Activated naive CD8-positive, alpha-beta T cell treated with anti-CD3 and anti-CD28 coated beads, Interleukin-2, amount 10 ng/mL, durations not matched to agents 7 days and 5 days (primary cell): ENCODE measurements around the gene CAB39L. TPM values are rescaled to one million over a fixed set of nuclear protein-coding genes. Genes with fewer than 3 reads are reported as not detected.

Experiments used
- ATAC-seq: fragments of 150-1000 bp; cut with Tn5 transposase; one replicate; pipeline ENCODE4 v1.10.0; 2021; ENCODE audit warnings: low read depth, moderate library complexity
- POLR2A ChIA-PET: fragments of 350-600 bp; sonication (Branson Sonifier 250); formaldehyde crosslinking; loops from one replicate; lab custom pipeline; 2021; ENCODE audit warnings: antibody characterized with exemption; lab: Charles Lee
- DNase-seq: peaks from one replicate; pipeline ENCODE4 v3.0.0; 2021
- H3K27ac Mint-ChIP-seq: one replicate; pipeline ENCODE4 v1.8.0; 2022; ENCODE audit warnings: mild to moderate bottlenecking, mixed read lengths
- H3K27me3 Mint-ChIP-seq: one replicate; pipeline ENCODE4 v1.8.0; 2022; ENCODE audit warnings: mild to moderate bottlenecking, moderate library complexity, mixed read lengths
- H3K36me3 Mint-ChIP-seq: one replicate; pipeline ENCODE4 v1.8.0; 2021; ENCODE audit warnings: mild to moderate bottlenecking, mixed read lengths
- H3K4me1 Mint-ChIP-seq: one replicate; pipeline ENCODE4 v1.8.0; 2021; ENCODE audit warnings: mixed read lengths
- H3K4me3 Mint-ChIP-seq: one replicate; pipeline ENCODE4 v1.8.0; 2022; ENCODE audit warnings: mild to moderate bottlenecking, moderate library complexity, mixed read lengths
- H3K9me3 Mint-ChIP-seq: one replicate; pipeline ENCODE4 v1.8.0; 2021; ENCODE audit warnings: mixed read lengths
- total RNA-seq, 2 experiments: library from RNA; stranded (reverse); gene quantifications; one replicate each; pipeline ENCODE4 v1.2.3, GENCODE V29; 2021

The CAB39L gene
- total RNA-seq, 2 experiments from 2014 or later = 3.8 to 4.8 TPM

GRCh38 chr13:49319551-49319950 lies 124.3 kb downstream of the CAB39L start:
- H3K9me3 Mint-ChIP-seq = no peaks in the 10 kb centered on the region
- H3K27ac Mint-ChIP-seq = no peak overlapping the region
- DNase-seq (no peak), ATAC-seq (no peak)
- H3K4me1 Mint-ChIP-seq = peaks cover 12% of the 10 kb centered on the region
- no peaks in the 10 kb centered on the region for H3K36me3 Mint-ChIP-seq
- H3K4me3 Mint-ChIP-seq = no peak overlapping the region
- POLR2A ChIA-PET = no interaction called here
- H3K27me3 Mint-ChIP-seq = no peaks in the 10 kb centered on the region

- Mint-ChIP-seq H3K27me3 (no peaks in the 10 kb centered on the region), H3K9me3 (no peaks in the 10 kb centered on the region), H3K4me1 (peaks cover 6% of the 10 kb centered on the region), H3K27ac (no peak overlapping the region), H3K4me3 (no peak overlapping the region), H3K36me3 (no peaks in the 10 kb centered on the region)
- no peak for ATAC-seq
- DNase-seq = no peak
- POLR2A ChIA-PET = no interaction called here
These were observed 127.9 kb downstream of the CAB39L start for GRCh38 chr13:49315756-49316482.

GRCh38 chr13:49315036-49315565 lies 128.8 kb downstream of the CAB39L start:
- Mint-ChIP-seq H3K4me3 (no peak overlapping the region), H3K27ac (no peak overlapping the region), H3K27me3 (no peaks in the 10 kb centered on the region), H3K9me3 (no peaks in the 10 kb centered on the region), H3K4me1 (no peaks in the 10 kb centered on the region), H3K36me3 (no peaks in the 10 kb centered on the region)
- POLR2A ChIA-PET = no interaction called here
- DNase-seq (no peak), ATAC-seq (no peak)

GRCh38 chr13:49314344-49314882 lies 129.5 kb downstream of the CAB39L start:
- Mint-ChIP-seq H3K36me3 (no peaks in the 10 kb centered on the region), H3K4me1 (no peaks in the 10 kb centered on the region), H3K27me3 (no peaks in the 10 kb centered on the region), H3K9me3 (no peaks in the 10 kb centered on the region), H3K27ac (no peak overlapping the region), H3K4me3 (no peak overlapping the region)
- DNase-seq = no peak
- POLR2A ChIA-PET = no interaction called here
- no peak for ATAC-seq

GRCh38 chr13:49311816-49312215 lies 132.0 kb downstream of the CAB39L start:
- no peak overlapping the region for H3K27ac Mint-ChIP-seq
- H3K9me3 Mint-ChIP-seq = no peaks in the 10 kb centered on the region
- H3K36me3 Mint-ChIP-seq = no peaks in the 10 kb centered on the region
- ATAC-seq = no peak
- H3K27me3 Mint-ChIP-seq = no peaks in the 10 kb centered on the region
- POLR2A ChIA-PET = no interaction called here
- no peak for DNase-seq
- H3K4me1 Mint-ChIP-seq = no peaks in the 10 kb centered on the region
- no peak overlapping the region for H3K4me3 Mint-ChIP-seq

GRCh38 chr13:49310251-49310650 lies 133.6 kb downstream of the CAB39L start:
- Mint-ChIP-seq H3K36me3 (no peaks in the 10 kb centered on the region), H3K27ac (no peak overlapping the region), H3K9me3 (no peaks in the 10 kb centered on the region), H3K4me3 (no peak overlapping the region), H3K27me3 (no peaks in the 10 kb centered on the region), H3K4me1 (no peaks in the 10 kb centered on the region)
- POLR2A ChIA-PET = no interaction called here
- ATAC-seq (no peak), DNase-seq (no peak)

- Mint-ChIP-seq H3K27me3 (no peaks in the 10 kb centered on the region), H3K27ac (no peak overlapping the region), H3K36me3 (no peaks in the 10 kb centered on the region), H3K9me3 (no peaks in the 10 kb centered on the region), H3K4me3 (no peak overlapping the region), H3K4me1 (no peaks in the 10 kb centered on the region)
- DNase-seq (no peak), ATAC-seq (no peak)
- POLR2A ChIA-PET = no interaction called here
These were observed 134.9 kb downstream of the CAB39L start for GRCh38 chr13:49308921-49309408.

- POLR2A ChIA-PET = no interaction called here
- no peaks in the 10 kb centered on the region for H3K4me1 Mint-ChIP-seq
- ATAC-seq (no peak), DNase-seq (no peak)
- H3K9me3 Mint-ChIP-seq = no peaks in the 10 kb centered on the region
- no peak overlapping the region for H3K27ac Mint-ChIP-seq
- H3K27me3 Mint-ChIP-seq = no peaks in the 10 kb centered on the region
- no peak overlapping the region for H3K4me3 Mint-ChIP-seq
- H3K36me3 Mint-ChIP-seq = no peaks in the 10 kb centered on the region
These were observed 135.6 kb downstream of the CAB39L start for GRCh38 chr13:49308097-49308875.

GRCh38 chr13:49307365-49307764 lies 136.5 kb downstream of the CAB39L start:
- DNase-seq (no peak), ATAC-seq (no peak)
- POLR2A ChIA-PET = no interaction called here

GRCh38 chr13:49305792-49306425 lies 138.0 kb downstream of the CAB39L start:
- no peaks in the 10 kb centered on the region for H3K36me3 Mint-ChIP-seq
- H3K9me3 Mint-ChIP-seq = no peaks in the 10 kb centered on the region
- H3K27me3 Mint-ChIP-seq = peaks cover 4% of the 10 kb centered on the region
- ATAC-seq = no peak
- POLR2A ChIA-PET = no interaction called here
- H3K27ac Mint-ChIP-seq = no peak overlapping the region
- DNase-seq = no peak
- peaks cover 15% of the 10 kb centered on the region for H3K4me1 Mint-ChIP-seq
- H3K4me3 Mint-ChIP-seq = no peak overlapping the region

More at GRCh38 chr13:49307365-49307764, 136.5 kb downstream of the CAB39L start:
- peaks cover 4% of the 10 kb centered on the region for H3K27me3 Mint-ChIP-seq
- no peak overlapping the region for H3K27ac Mint-ChIP-seq
- H3K4me3 Mint-ChIP-seq = no peak overlapping the region
- no peaks in the 10 kb centered on the region for H3K9me3 Mint-ChIP-seq
- H3K4me1 Mint-ChIP-seq = peaks cover 5% of the 10 kb centered on the region
- H3K36me3 Mint-ChIP-seq = no peaks in the 10 kb centered on the region

- Mint-ChIP-seq H3K4me1 (peaks cover 15% of the 10 kb centered on the region), H3K27ac (no peak overlapping the region), H3K4me3 (no peak overlapping the region), H3K36me3 (no peaks in the 10 kb centered on the region), H3K9me3 (no peaks in the 10 kb centered on the region), H3K27me3 (peaks cover 4% of the 10 kb centered on the region)
- ATAC-seq = no peak
- DNase-seq = no peak
- POLR2A ChIA-PET = no interaction called here
These were observed 138.8 kb downstream of the CAB39L start for GRCh38 chr13:49304763-49305700.

GRCh38 chr13:49304356-49304755 lies 139.5 kb downstream of the CAB39L start:
- DNase-seq (no peak), ATAC-seq (no peak)
- Mint-ChIP-seq H3K36me3 (no peaks in the 10 kb centered on the region), H3K9me3 (no peaks in the 10 kb centered on the region), H3K27ac (no peak overlapping the region), H3K27me3 (peaks cover 4% of the 10 kb centered on the region), H3K4me3 (no peak overlapping the region), H3K4me1 (peaks cover 15% of the 10 kb centered on the region)
- POLR2A ChIA-PET = no interaction called here
